ENCODE data around the gene KLK2. TPM values are rescaled to one million over a fixed set of nuclear protein-coding genes. Genes with fewer than 3 reads are reported as not detected.

Gene KLK2
- total RNA-seq (not detected), polyA plus RNA-seq (not detected)
- long read RNA-seq, donor 1, result 0 reads
- long read RNA-seq, donor 2, result 0 reads
- long read RNA-seq, donor 3, result 0 reads

DNA sequence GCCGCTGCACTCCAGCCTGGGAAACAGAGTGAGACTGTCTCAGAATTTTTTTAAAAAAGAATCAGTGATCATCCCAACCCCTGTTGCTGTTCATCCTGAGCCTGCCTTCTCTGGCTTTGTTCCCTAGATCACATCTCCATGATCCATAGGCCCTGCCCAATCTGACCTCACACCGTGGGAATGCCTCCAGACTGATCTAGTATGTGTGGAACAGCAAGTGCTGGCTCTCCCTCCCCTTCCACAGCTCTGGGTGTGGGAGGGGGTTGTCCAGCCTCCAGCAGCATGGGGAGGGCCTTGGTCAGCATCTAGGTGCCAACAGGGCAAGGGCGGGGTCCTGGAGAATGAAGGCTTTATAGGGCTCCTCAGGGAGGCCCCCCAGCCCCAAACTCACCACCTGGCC lies at the start of gene KLK2:
KLK2 (plus strand) TSS at position 384 of the 400 bp plus-strand sequence. CDS start 35 bp downstream, outside the sequence.
- H3K9me3 ChIP-seq, result no peaks in the 10 kb centered on the region
- no peaks in the 10 kb centered on the region for H3K36me3 ChIP-seq
- no peaks in the 10 kb centered on the region for H3K27me3 ChIP-seq
- intact Hi-C loops (cut with DNase I), result no loop called here
- no peak within 1 kb of the TSS for H3K27ac ChIP-seq
- no peaks in the 10 kb centered on the region for H3K4me1 ChIP-seq (ENCODE audit: insufficient read depth)
- DNase-seq, result no peak
- 65 to 72% (median 69%) methylated on average over 3 of the region's 3 CpGs for WGBS, 3 donors
- H3K4me3 ChIP-seq, result no peak within 1 kb of the TSS
- TF ChIP-seq, protein P1, sequence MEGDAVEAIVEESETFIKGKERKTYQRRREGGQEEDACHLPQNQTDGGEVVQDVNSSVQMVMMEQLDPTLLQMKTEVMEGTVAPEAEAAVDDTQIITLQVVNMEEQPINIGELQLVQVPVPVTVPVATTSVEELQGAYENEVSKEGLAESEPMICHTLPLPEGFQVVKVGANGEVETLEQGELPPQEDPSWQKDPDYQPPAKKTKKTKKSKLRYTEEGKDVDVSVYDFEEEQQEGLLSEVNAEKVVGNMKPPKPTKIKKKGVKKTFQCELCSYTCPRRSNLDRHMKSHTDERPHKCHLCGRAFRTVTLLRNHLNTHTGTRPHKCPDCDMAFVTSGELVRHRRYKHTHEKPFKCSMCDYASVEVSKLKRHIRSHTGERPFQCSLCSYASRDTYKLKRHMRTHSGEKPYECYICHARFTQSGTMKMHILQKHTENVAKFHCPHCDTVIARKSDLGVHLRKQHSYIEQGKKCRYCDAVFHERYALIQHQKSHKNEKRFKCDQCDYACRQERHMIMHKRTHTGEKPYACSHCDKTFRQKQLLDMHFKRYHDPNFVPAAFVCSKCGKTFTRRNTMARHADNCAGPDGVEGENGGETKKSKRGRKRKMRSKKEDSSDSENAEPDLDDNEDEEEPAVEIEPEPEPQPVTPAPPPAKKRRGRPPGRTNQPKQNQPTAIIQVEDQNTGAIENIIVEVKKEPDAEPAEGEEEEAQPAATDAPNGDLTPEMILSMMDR (IDR thresholded peaks at IDR 0.05), result no peak
- no peak for TF ChIP-seq EP300 (IDR thresholded peaks at IDR 0.05)
- TF ChIP-seq POLR2A (IDR thresholded peaks at IDR 0.05), result no peak

DNA sequence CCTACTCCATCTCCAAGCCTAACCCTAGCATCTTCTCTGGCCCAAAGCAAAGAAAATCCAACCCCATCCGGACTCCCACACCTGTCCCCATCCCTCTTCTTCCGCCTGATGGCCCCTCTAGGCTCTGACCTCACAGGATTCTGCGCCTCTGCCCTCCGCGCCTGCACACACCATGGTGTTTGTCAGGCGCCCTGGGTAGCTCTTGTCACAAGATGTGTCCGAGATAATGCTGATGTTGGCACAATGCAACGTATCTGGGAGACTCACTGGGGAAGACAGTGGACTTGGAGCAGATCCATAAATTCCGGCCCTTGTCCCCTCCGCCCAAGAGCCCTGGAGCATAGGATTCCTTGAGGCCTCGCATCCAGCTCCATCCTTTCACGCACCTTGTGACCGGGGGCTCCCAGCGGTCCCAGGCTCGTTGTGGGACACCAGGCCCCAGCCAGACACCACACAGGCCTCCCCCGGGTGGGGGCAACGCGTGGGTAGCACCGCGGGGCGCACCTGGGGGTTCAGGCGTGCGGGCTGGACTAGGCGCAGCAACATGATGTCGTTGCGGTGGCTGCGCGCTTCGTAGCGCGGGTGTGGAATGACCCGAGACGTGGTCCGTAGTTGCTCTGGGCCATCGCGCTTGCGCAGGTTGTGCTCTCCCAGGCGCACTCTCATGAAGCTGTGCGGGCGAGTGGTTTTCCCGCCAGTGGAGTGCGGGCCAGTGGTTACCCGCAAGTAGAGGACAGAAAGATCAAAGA lies 46.6 kb upstream of the KLK2 start:
- no peak for DNase-seq
- H3K4me3 ChIP-seq, result no peak overlapping the region
- H3K27me3 ChIP-seq, result no peaks in the 10 kb centered on the region
- H3K4me1 ChIP-seq (ENCODE audit: insufficient read depth), result no peaks in the 10 kb centered on the region
- no peaks in the 10 kb centered on the region for H3K9me3 ChIP-seq
- 76 to 84% (median 83%) methylated on average over 43 of the region's 43 CpGs for WGBS, 3 donors
- no peaks in the 10 kb centered on the region for H3K36me3 ChIP-seq
- H3K27ac ChIP-seq, result no peak overlapping the region
- TF ChIP-seq, protein P1 (IDR thresholded peaks at IDR 0.05), result no peak
- no peak for TF ChIP-seq POLR2A (IDR thresholded peaks at IDR 0.05)
- TF ChIP-seq EP300 (IDR thresholded peaks at IDR 0.05), result no peak
- intact Hi-C loops (cut with DNase I), result no loop called here

DNA sequence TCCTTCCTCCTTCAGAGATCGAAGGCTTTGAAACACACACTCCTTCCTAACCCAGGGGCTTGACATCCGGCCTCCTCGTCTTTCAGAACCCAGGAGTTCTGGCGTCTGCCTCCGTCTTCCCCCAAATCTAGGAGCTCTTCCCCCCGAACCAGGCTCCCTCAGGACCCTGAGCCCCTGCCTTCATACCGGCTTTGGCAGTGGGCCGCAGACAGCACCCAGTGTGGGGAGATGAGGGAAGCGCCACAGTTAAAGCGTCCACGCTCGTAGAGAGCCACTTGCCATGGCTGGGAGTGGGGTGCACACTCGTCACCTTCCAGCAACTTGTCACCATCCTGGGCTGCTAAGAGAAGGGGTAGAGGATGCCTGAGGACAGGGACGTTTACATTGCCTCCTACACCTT lies 45.8 kb upstream of the KLK2 start:
- intact Hi-C loops (cut with DNase I), result no loop called here
- Histone ChIP-seq H3K27ac (no peak overlapping the region), H3K4me1 (ENCODE audit: insufficient read depth) (no peaks in the 10 kb centered on the region), H3K27me3 (no peaks in the 10 kb centered on the region), H3K9me3 (no peaks in the 10 kb centered on the region), H3K36me3 (no peaks in the 10 kb centered on the region), H3K4me3 (no peak overlapping the region)
- TF ChIP-seq EP300 (IDR thresholded peaks at IDR 0.05) (no peak), POLR2A (IDR thresholded peaks at IDR 0.05) (no peak)
- TF ChIP-seq, protein P1 (IDR thresholded peaks at IDR 0.05), result no peak
- 75 to 82% (median 81%) methylated on average over 14 of the region's 14 CpGs for WGBS, 3 donors
- DNase-seq, result no peak

DNA sequence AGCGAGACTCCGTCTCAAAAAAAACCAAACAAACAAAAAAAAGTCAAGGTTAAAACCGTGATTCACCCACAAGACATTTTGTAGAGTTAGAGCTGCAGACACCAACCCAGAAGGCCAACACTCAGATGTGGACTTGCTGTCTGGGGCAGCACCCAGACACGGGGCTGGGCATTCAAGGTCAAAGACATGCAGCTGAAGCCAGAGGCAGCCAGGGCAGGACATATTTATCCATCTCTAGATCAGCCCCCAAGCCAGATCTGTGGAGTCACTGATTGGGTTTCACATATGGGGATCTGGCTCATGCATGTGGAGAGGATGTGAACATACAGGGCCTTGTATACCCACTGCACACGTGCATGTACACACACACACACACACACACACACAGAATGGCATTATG lies 43.4 kb upstream of the KLK2 start:
- Histone ChIP-seq H3K27me3 (no peaks in the 10 kb centered on the region), H3K4me3 (no peak overlapping the region), H3K9me3 (no peaks in the 10 kb centered on the region), H3K4me1 (ENCODE audit: insufficient read depth) (no peaks in the 10 kb centered on the region), H3K36me3 (no peaks in the 10 kb centered on the region), H3K27ac (no peak overlapping the region)
- no peak for DNase-seq
- intact Hi-C loops (cut with DNase I), result no loop called here
- 15 to 38% (median 16%) methylated on average over 5 of the region's 5 CpGs for WGBS, 3 donors
- TF ChIP-seq, protein P1 (IDR thresholded peaks at IDR 0.05), result no peak
- TF ChIP-seq EP300 (IDR thresholded peaks at IDR 0.05) (no peak), POLR2A (IDR thresholded peaks at IDR 0.05) (no peak)
